ENCODE data around the gene ZSWIM4. TPM values are rescaled to one million over a fixed set of nuclear protein-coding genes. Genes with fewer than 3 reads are reported as not detected.

The ZSWIM4 gene
- polyA plus RNA-seq, 3 donors: 0.19 to 1.1 (median 0.23) TPM

- peaks cover 63 to 93% of the 10 kb centered on the region in 2 donors for H3K36me3 Mint-ChIP-seq
- H3K4me3 Mint-ChIP-seq: no peak overlapping the region
- 98% methylated on average over 24 of the region's 24 CpGs for WGBS (ENCODE audit: insufficient coverage)
Observed at GRCh38 chr19:13758795-13759194, 36.4 kb upstream of the ZSWIM4 start.

DNA sequence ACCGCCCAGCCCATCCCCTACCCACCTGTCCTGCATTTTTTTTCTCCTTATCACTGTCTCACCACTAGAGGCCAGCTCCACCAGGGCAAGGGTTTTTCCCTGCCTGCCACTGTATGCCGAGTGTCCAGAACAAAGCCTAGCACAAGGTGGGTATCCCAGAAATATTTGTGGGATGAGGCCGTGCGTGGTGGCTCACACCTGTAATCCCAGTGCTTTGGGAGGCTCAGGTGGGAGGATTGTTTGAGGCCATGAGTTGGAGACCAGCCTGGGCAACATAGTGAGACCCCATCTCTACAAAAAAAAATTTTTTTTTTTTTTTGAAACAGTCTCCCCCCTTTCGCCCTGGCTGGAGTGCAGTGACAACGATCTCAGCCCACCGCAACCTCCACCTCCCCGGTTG is 33.8 kb upstream of the ZSWIM4 start:
- no peaks in the 10 kb centered on the region for H3K79me2 ChIP-seq (ENCODE audit: insufficient read depth, low read length)
- TF ChIP-seq, protein P1, sequence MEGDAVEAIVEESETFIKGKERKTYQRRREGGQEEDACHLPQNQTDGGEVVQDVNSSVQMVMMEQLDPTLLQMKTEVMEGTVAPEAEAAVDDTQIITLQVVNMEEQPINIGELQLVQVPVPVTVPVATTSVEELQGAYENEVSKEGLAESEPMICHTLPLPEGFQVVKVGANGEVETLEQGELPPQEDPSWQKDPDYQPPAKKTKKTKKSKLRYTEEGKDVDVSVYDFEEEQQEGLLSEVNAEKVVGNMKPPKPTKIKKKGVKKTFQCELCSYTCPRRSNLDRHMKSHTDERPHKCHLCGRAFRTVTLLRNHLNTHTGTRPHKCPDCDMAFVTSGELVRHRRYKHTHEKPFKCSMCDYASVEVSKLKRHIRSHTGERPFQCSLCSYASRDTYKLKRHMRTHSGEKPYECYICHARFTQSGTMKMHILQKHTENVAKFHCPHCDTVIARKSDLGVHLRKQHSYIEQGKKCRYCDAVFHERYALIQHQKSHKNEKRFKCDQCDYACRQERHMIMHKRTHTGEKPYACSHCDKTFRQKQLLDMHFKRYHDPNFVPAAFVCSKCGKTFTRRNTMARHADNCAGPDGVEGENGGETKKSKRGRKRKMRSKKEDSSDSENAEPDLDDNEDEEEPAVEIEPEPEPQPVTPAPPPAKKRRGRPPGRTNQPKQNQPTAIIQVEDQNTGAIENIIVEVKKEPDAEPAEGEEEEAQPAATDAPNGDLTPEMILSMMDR (IDR thresholded peaks at IDR 0.05): no peak
- Mint-ChIP-seq H3K27me3 (ENCODE audit: low read depth in 3 of 3) (peaks cover 0 to 2% (median 0%) of the 10 kb centered on the region in 3 donors), H3K27ac (no peak overlapping the region), H3K4me1 (peaks cover 17% of the 10 kb centered on the region), H3K36me3 (peaks cover 46 to 67% of the 10 kb centered on the region in 2 donors), H3K4me3 (no peak overlapping the region), H3K9me3 (no peaks in the 10 kb centered on the region)
- H3K27me3 ChIP-seq (ENCODE audit: control insufficient read depth in 2 of 2, insufficient read depth in 2 of 2, low read length in 2 of 2): no peaks in the 10 kb centered on the region
- H3K27ac ChIP-seq (ENCODE audit: low read depth in 1 of 2, low read length in 2 of 2): no peak overlapping the region
- no peak for DNase-seq
- intact Hi-C loops (cut with micrococcal nuclease): no loop called here
- no peak overlapping the region for H3K4me3 ChIP-seq (replicated peaks in 1 of 3; ENCODE audit: low read depth in 2 of 3, low read length in 3 of 3)
- H3K9ac ChIP-seq (ENCODE audit: insufficient read depth, low read length, poor library complexity, severe bottlenecking): no peak overlapping the region
- peaks cover 9% of the 10 kb centered on the region for H4K20me1 ChIP-seq (ENCODE audit: insufficient read depth, low read length)
- H3K9me3 ChIP-seq (replicated peaks in 1 of 2; ENCODE audit: control insufficient read depth in 1 of 2, insufficient read depth in 1 of 2, low read length in 2 of 2): no peaks in the 10 kb centered on the region
- no peak overlapping the region for H2AFZ ChIP-seq (ENCODE audit: insufficient read depth, low read depth, low read length, poor library complexity, severe bottlenecking)
- peaks cover 59 to 61% of the 10 kb centered on the region in 2 donors for H3K36me3 ChIP-seq (replicated peaks in 1 of 2; ENCODE audit: control insufficient read depth in 1 of 2, insufficient read depth in 2 of 2, low read length in 2 of 2)
- WGBS (ENCODE audit: insufficient coverage): 100% methylated on average over 4 of the region's 8 CpGs
- no peak overlapping the region for H3K4me2 ChIP-seq (replicated peaks; ENCODE audit: extremely low read depth, low read length, poor library complexity, severe bottlenecking)
- peaks cover 16 to 20% of the 10 kb centered on the region in 2 donors for H3K4me1 ChIP-seq (ENCODE audit: control insufficient read depth in 1 of 2, insufficient read depth in 2 of 2, low read length in 2 of 2)

More at GRCh38 chr19:13758795-13759194, 36.4 kb upstream of the ZSWIM4 start:
- Histone ChIP-seq H3K4me3 (replicated peaks in 1 of 3; ENCODE audit: low read depth in 2 of 3, low read length in 3 of 3) (no peak overlapping the region), H3K36me3 (replicated peaks in 1 of 2; ENCODE audit: control insufficient read depth in 1 of 2, insufficient read depth in 2 of 2, low read length in 2 of 2) (peaks cover 78 to 84% of the 10 kb centered on the region in 2 donors), H2AFZ (ENCODE audit: insufficient read depth, low read depth, low read length, poor library complexity, severe bottlenecking) (no peak overlapping the region), H3K4me1 (ENCODE audit: control insufficient read depth in 1 of 2, insufficient read depth in 2 of 2, low read length in 2 of 2) (peaks cover under 1 to 3% of the 10 kb centered on the region in 2 donors), H3K9me3 (replicated peaks in 1 of 2; ENCODE audit: control insufficient read depth in 1 of 2, insufficient read depth in 1 of 2, low read length in 2 of 2) (no peaks in the 10 kb centered on the region), H3K27ac (ENCODE audit: low read depth in 1 of 2, low read length in 2 of 2) (no peak overlapping the region), H3K27me3 (ENCODE audit: control insufficient read depth in 2 of 2, insufficient read depth in 2 of 2, low read length in 2 of 2) (no peaks in the 10 kb centered on the region), H3K9ac (ENCODE audit: insufficient read depth, low read length, poor library complexity, severe bottlenecking) (no peak overlapping the region), H4K20me1 (ENCODE audit: insufficient read depth, low read length) (peaks cover 4% of the 10 kb centered on the region), H3K79me2 (ENCODE audit: insufficient read depth, low read length) (no peaks in the 10 kb centered on the region), H3K4me2 (replicated peaks; ENCODE audit: extremely low read depth, low read length, poor library complexity, severe bottlenecking) (no peak overlapping the region)
- TF ChIP-seq, protein P1 (IDR thresholded peaks at IDR 0.05): no peak
- no peaks in the 10 kb centered on the region for H3K9me3 Mint-ChIP-seq
- peaks cover 0 to 2% (median 0%) of the 10 kb centered on the region in 3 donors for H3K27me3 Mint-ChIP-seq (ENCODE audit: low read depth in 3 of 3)
- no peak for DNase-seq
- intact Hi-C loops (cut with micrococcal nuclease): no loop called here
- H3K27ac Mint-ChIP-seq: peak overlapping the region in 1 of 7 donors; percentile 61
- H3K4me1 Mint-ChIP-seq: peaks cover 3% of the 10 kb centered on the region

All from CD14-positive monocyte (primary cell).